NCI-H2196 (cell line): ENCODE measurements around the gene UNC13A.

Source experiments
- DNase-seq: peaks from one replicate; lab custom pipeline; 2025; ENCODE audit not compliant: unreplicated experiment; lab: John Stamatoyannopoulos, UW

UNC13A gene

GRCh38 chr19:17669419-17669818 is 18.7 kb downstream of the UNC13A start:
- no peak for DNase-seq

- no peak for DNase-seq
Measured at GRCh38 chr19:17665058-17665457, 23.1 kb downstream of the UNC13A start.

GRCh38 chr19:17659996-17660395 is 28.2 kb downstream of the UNC13A start:
- no peak for DNase-seq

GRCh38 chr19:17658666-17659065 is 29.5 kb downstream of the UNC13A start:
- no peak for DNase-seq

- no peak for DNase-seq
Measured at GRCh38 chr19:17658240-17658639, 29.9 kb downstream of the UNC13A start.

GRCh38 chr19:17656970-17657369 is 31.2 kb downstream of the UNC13A start:
- DNase-seq: no peak

GRCh38 chr19:17655751-17656472 is 32.2 kb downstream of the UNC13A start:
- no peak for DNase-seq

- peak; percentile 76 for DNase-seq
Measured at GRCh38 chr19:17654993-17655392, 33.2 kb downstream of the UNC13A start.

GRCh38 chr19:17652627-17653026 is 35.5 kb downstream of the UNC13A start:
- no peak for DNase-seq

GRCh38 chr19:17648786-17649185 is 39.4 kb downstream of the UNC13A start:
- no peak for DNase-seq

GRCh38 chr19:17648097-17648660 is 40.0 kb downstream of the UNC13A start:
- DNase-seq: no peak

- DNase-seq: no peak
Measured at GRCh38 chr19:17647071-17648020, 40.8 kb downstream of the UNC13A start.

GRCh38 chr19:17646441-17646840 is 41.7 kb downstream of the UNC13A start:
- DNase-seq: no peak

GRCh38 chr19:17645339-17645963 is 42.7 kb downstream of the UNC13A start:
- no peak for DNase-seq

GRCh38 chr19:17642656-17643055 is 45.5 kb downstream of the UNC13A start:
- no peak for DNase-seq

GRCh38 chr19:17641846-17642245 is 46.3 kb downstream of the UNC13A start:
- no peak for DNase-seq

- DNase-seq: no peak
Measured at GRCh38 chr19:17641181-17641580, 47.0 kb downstream of the UNC13A start.

GRCh38 chr19:17633700-17634099 is 54.5 kb downstream of the UNC13A start:
- DNase-seq: no peak

- DNase-seq: no peak
Measured at GRCh38 chr19:17632577-17632976, 55.6 kb downstream of the UNC13A start.

- DNase-seq: no peak
Measured at GRCh38 chr19:17629760-17630159, 58.4 kb downstream of the UNC13A start.

GRCh38 chr19:17627921-17628320 is 60.2 kb downstream of the UNC13A start:
- DNase-seq: no peak
